Left forelimb (tissue), 1 donor: ENCODE results near the gene NUP210L.
"Not testable (repeated sequence)": the region's sequence is repeated elsewhere in the genome, so short reads cannot be mapped to it uniquely, and the experiment has no call there.

Experiments
- DNase-seq: peaks from one replicate; pipeline ENCODE4 v3.0.0-alpha.2; 2018; ENCODE audit warnings: low spot score

Gene NUP210L

GRCh38 chr1:153991806-153992205, 163.1 kb downstream of the NUP210L start:
- DNase-seq: no peak

GRCh38 chr1:153991151-153991630, 163.7 kb downstream of the NUP210L start:
- DNase-seq: no peak

GRCh38 chr1:153990468-153991150, 164.3 kb downstream of the NUP210L start, which contains the start of gene RPS27:
RPS27 (plus strand) TSS chr1:153990762; CDS start chr1:153990797, 35 bp downstream.
- DNase-seq: peak; percentile 92

- DNase-seq: no peak
Measured at GRCh38 chr1:153987621-153988020, 167.3 kb downstream of the NUP210L start.

- peak; percentile 92 for DNase-seq
Measured at GRCh38 chr1:153985941-153986761, 168.7 kb downstream of the NUP210L start, which contains the start of gene RAB13. RAB13 (minus strand) TSS chr1:153986339; CDS start chr1:153986236, 103 bp downstream.

GRCh38 chr1:153985341-153985912, 169.4 kb downstream of the NUP210L start:
- no peak for DNase-seq

GRCh38 chr1:153984123-153984894, 170.6 kb downstream of the NUP210L start:
- no peak for DNase-seq

GRCh38 chr1:153981735-153982134, 173.1 kb downstream of the NUP210L start:
- DNase-seq: not testable (repeated sequence)

- DNase-seq: not testable (repeated sequence)
Measured at GRCh38 chr1:153979091-153979490, 175.8 kb downstream of the NUP210L start.

GRCh38 chr1:153978274-153978909, 176.5 kb downstream of the NUP210L start:
- no peak for DNase-seq

- DNase-seq: peak; percentile 91
Measured at GRCh38 chr1:153977250-153978240, 177.3 kb downstream of the NUP210L start, which contains the start of gene JTB. JTB (minus strand) TSS chr1:153977674; CDS start chr1:153977252, 422 bp downstream.

- no peak for DNase-seq
Measured at GRCh38 chr1:153976819-153977249, 178.0 kb downstream of the NUP210L start.

GRCh38 chr1:153973525-153973924, 181.3 kb downstream of the NUP210L start:
- DNase-seq: no peak

- DNase-seq: no peak
Measured at GRCh38 chr1:153973071-153973470, 181.8 kb downstream of the NUP210L start.

- no peak for DNase-seq
Measured at GRCh38 chr1:153970346-153970745, 184.5 kb downstream of the NUP210L start.

GRCh38 chr1:153968972-153969371, 185.9 kb downstream of the NUP210L start:
- DNase-seq: no peak

GRCh38 chr1:153968408-153968807, 186.5 kb downstream of the NUP210L start:
- no peak for DNase-seq

GRCh38 chr1:153968000-153968363, 186.9 kb downstream of the NUP210L start:
- DNase-seq: no peak

- DNase-seq: peak; percentile 93
Measured at GRCh38 chr1:153967107-153967999, 187.5 kb downstream of the NUP210L start, which contains the start of gene CREB3L4. CREB3L4 (plus strand) TSS chr1:153967902; CDS start chr1:153968526, 624 bp downstream.
